Adrenal gland (tissue), 12 donors: ENCODE data around the gene ITPR1. TPM values are rescaled to one million over a fixed set of nuclear protein-coding genes. Genes with fewer than 3 reads are reported as not detected.

Experiments
- DNase-seq, 7 donors: peaks; one replicate each; pipeline ENCODE4 v3.0.0-alpha.2; 2019 to 2020
- H3K27ac ChIP-seq, 5 donors: fragments of 200-600 bp; sonication (generic) in 4 of 5; 1 replicate in 3 of 5; 2 replicates in 2 of 5; pipeline versions ENCODE4 v1.5.1 to v1.8.0; 2016 to 2020; ENCODE audit warnings: mild to moderate bottlenecking in 1 of 5
- H3K27me3 ChIP-seq: fragments of 200-600 bp; 2 replicates; pipeline ENCODE4 v1.8.0; 2021
- H3K36me3 ChIP-seq, 2 donors: fragments of 200-600 bp; replicated peaks in 1 of 2; 1 replicate in 1 of 2; 2 replicates in 1 of 2; pipeline versions ENCODE4 v1.5.1 to v1.8.0; 2018 to 2022
- H3K4me1 ChIP-seq, 2 donors: fragments of 200-600 bp; replicated peaks in 1 of 2; 1 replicate in 1 of 2; 2 replicates in 1 of 2; pipeline versions ENCODE4 v1.5.1 to v1.8.0; 2018 to 2021
- H3K4me3 ChIP-seq, 4 donors: fragments of 200-600 bp; sonication (generic) in 3 of 4; one replicate each; pipeline ENCODE4 v1.5.1; 2016 to 2018
- H3K9me3 ChIP-seq, 3 donors: fragments of 200-600 bp; sonication (generic) in 1 of 3; replicated peaks in 1 of 3; 1 replicate in 2 of 3; 2 replicates in 1 of 3; pipeline versions ENCODE4 v1.5.1 to v1.8.0; 2016 to 2021
- POLR2A ChIP-seq, 2 donors: fragments of 450-650 bp; IDR thresholded peaks; one replicate each; pipeline ENCODE4 v1.6.1; 2017; ENCODE audit warnings: antibody characterized with exemption in 2 of 2, mild to moderate bottlenecking in 2 of 2, moderate library complexity in 1 of 2
- WGBS, 4 donors: extraction: QIAGEN DNeasy Blood & Tissue Kit in 2 of 4; methylation state at CpG; one replicate each; pipeline versions ENCODE4 v1.1.5 to v1.1.7; 2013 to 2017; 5-methylcytosine and 5-hydroxymethylcytosine counted together
- intact Hi-C, 2 donors: fragments of 100-400 bp; cut with DNase I; formaldehyde crosslinking; loops; one replicate each; pipeline versions ENCODE4 v1.14.1 to v1.15.0; 2022 to 2023
- polyA plus RNA-seq, 3 donors: library from polyadenylated mRNA; stranded (reverse); fragments of 200-250 nt in 2 of 3; fragments of 350-450 nt in 1 of 3; fragmentation: Illumina TruSeq in 1 of 3; extraction: RNeasy Lipid Tissue Mini Kit (QIAGEN cat#74804) in 1 of 3; gene quantifications; one replicate each; pipeline ENCODE4 v1.2.3, GENCODE V29; 2013 to 2014
- total RNA-seq, 9 donors: library from RNA; depleted of rRNA in 4 of 9; stranded (reverse); fragments of >200 nt in 4 of 9; fragments of 120-200 nt in 1 of 9; fragmentation: NEBNext Ultra II Directional in 1 of 9; extraction: Animal tissue kit (Norgen Biotek cat#: 25700) in 1 of 9; gene quantifications; one replicate each; pipeline versions ENCODE4 v1.1.0 to v1.2.4, GENCODE V29; 2013 to 2023
- TF ChIP-seq, protein P1 (sequence below), 6 experiments: fragments of 450-650 bp in 4 of 6; fragments of 200-600 bp in 2 of 6; sonication (generic) in 1 of 6; IDR thresholded peaks; 1 replicate in 5 of 6; 2 replicates in 1 of 6; pipeline versions ENCODE4 v1.5.1 to v1.8.0; 2016 to 2021; ENCODE audit warnings: antibody characterized with exemption in 6 of 6, mild to moderate bottlenecking in 2 of 6, moderate library complexity in 1 of 6
- donor health status: healthy with polysubstance abuse.
- donor health status: Bipolar disorder and iron deficiency.
- donor health status: DM: yes; HTN: yes; CAD: no.
- donor health status: DM: no; HTN: no; CAD: no.
- donor health status: DM: no; HTN: no; CAD: no.
- donor health status: DM: yes; HTN: yes; CAD: no.

ITPR1 gene
- total and polyA plus RNA-seq, 12 donors: 21.6 to 198 (median 76.6) TPM

DNA sequence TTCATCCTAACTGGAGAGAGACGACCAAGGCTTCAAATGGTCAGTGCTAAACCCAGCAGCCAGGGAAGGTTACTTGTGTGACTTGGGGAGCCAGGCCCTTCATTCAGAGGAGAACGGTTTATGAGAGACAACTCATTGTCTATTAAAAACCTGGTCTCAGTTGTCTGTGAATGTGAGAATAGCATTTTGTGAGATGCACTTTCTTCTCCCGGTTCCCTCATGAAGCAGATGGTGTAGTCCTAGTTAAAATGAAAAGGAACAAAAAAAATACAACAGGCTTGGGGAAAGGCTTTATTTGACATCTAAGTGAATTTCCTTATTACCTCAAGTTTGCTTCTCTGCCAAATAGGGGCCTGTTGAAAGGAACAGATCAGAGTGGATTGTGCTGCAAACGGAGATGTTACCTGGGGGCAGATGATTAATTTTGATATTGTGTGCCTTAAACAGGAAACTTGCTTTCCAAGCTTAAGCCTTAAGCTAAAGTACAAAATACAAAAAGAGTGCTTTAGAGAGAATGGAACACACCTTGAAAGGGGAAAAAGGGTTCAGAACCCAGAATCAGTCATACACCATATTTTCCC is 283.3 kb downstream of the ITPR1 start:
- intact Hi-C loops: no loop called here
- Histone ChIP-seq H3K9me3 (no peaks in the 10 kb centered on the region), H3K36me3 (no peaks in the 10 kb centered on the region), H3K27ac (peak overlapping the region in 2 of 5 donors; percentile 33 to 43), H3K4me1 (peaks cover 12 to 26% of the 10 kb centered on the region in 2 donors), H3K4me3 (no peak overlapping the region), H3K27me3 (no peaks in the 10 kb centered on the region)
- 87 to 97% (median 93%) methylated on average over 4 of the region's 4 CpGs for WGBS, 4 donors
- TF ChIP-seq POLR2A (IDR thresholded peaks at IDR 0.05): no peak
- TF ChIP-seq, protein P1, sequence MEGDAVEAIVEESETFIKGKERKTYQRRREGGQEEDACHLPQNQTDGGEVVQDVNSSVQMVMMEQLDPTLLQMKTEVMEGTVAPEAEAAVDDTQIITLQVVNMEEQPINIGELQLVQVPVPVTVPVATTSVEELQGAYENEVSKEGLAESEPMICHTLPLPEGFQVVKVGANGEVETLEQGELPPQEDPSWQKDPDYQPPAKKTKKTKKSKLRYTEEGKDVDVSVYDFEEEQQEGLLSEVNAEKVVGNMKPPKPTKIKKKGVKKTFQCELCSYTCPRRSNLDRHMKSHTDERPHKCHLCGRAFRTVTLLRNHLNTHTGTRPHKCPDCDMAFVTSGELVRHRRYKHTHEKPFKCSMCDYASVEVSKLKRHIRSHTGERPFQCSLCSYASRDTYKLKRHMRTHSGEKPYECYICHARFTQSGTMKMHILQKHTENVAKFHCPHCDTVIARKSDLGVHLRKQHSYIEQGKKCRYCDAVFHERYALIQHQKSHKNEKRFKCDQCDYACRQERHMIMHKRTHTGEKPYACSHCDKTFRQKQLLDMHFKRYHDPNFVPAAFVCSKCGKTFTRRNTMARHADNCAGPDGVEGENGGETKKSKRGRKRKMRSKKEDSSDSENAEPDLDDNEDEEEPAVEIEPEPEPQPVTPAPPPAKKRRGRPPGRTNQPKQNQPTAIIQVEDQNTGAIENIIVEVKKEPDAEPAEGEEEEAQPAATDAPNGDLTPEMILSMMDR (IDR thresholded peaks at IDR 0.05): no peak
- no peak for DNase-seq

DNA sequence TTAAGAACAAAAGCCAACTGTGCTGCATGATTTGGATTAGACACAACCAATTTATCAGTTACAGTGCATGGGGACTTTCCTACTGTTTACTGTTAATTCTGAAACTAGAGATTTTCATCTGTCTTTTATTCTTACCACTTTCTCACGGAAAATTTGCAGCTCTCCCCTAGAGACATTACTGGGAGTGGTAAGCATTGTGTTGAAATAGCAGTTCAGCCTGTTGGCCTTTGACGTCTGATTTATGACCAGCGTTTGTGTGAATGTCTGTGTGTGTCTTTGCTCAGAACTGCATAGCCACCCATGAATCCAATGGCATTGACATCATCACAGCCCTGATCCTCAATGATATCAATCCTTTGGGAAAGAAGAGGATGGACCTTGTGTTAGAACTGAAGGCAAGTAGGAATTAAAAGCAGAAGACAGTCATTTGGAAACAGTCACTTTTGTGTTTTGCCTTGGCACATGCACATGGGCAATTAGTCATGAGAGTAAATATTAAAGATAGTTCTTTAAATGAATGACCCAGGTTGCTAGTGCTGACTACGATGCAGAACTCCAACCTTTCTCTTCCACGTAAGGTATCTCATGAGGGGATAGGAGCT is 283.9 kb downstream of the ITPR1 start:
- Histone ChIP-seq H3K27me3 (no peaks in the 10 kb centered on the region), H3K4me1 (peaks cover 7 to 20% of the 10 kb centered on the region in 2 donors), H3K27ac (peak overlapping the region in 2 of 5 donors; percentile 33 to 43), H3K9me3 (no peaks in the 10 kb centered on the region), H3K4me3 (no peak overlapping the region), H3K36me3 (no peaks in the 10 kb centered on the region)
- peak in 4 of 7 donors; percentile 33 to 70 (median 58) for DNase-seq
- intact Hi-C loops: no loop called here
- TF ChIP-seq, protein P1 (IDR thresholded peaks at IDR 0.05): no peak
- no peak for TF ChIP-seq POLR2A (IDR thresholded peaks at IDR 0.05)
- WGBS, 4 donors: 42 to 57% (median 48%) methylated on average over 5 of the region's 5 CpGs

DNA sequence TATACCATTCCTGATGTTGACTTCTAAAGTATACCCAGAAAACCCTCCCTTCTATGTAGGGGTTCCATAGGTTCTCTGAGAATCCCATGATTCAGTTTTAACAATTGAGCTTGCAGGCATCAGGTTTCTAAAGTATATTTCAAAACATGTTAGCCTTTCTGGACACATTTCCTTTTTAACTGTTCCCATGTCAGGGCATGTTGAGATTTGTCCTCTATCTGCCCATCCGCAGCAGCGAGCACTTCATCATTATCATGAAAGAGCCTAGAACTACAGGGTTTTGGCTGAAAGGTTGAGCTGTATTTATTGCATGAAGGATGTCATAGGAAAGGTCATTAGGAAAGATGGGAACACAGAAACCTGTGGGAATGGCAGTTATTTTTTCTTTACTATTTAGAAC is 285.0 kb downstream of the ITPR1 start:
- Histone ChIP-seq H3K4me1 (peaks cover 0 to 11% of the 10 kb centered on the region in 2 donors), H3K27ac (no peak overlapping the region), H3K9me3 (no peaks in the 10 kb centered on the region), H3K27me3 (no peaks in the 10 kb centered on the region), H3K36me3 (peaks cover 0 to 5% of the 10 kb centered on the region in 2 donors), H3K4me3 (no peak overlapping the region)
- TF ChIP-seq POLR2A (IDR thresholded peaks at IDR 0.05): no peak
- TF ChIP-seq, protein P1 (IDR thresholded peaks at IDR 0.05): no peak
- DNase-seq: no peak
- WGBS, 4 donors: 95 to 100% (median 97%) methylated on average over 2 of the region's 2 CpGs
- intact Hi-C loops: no loop called here

DNA sequence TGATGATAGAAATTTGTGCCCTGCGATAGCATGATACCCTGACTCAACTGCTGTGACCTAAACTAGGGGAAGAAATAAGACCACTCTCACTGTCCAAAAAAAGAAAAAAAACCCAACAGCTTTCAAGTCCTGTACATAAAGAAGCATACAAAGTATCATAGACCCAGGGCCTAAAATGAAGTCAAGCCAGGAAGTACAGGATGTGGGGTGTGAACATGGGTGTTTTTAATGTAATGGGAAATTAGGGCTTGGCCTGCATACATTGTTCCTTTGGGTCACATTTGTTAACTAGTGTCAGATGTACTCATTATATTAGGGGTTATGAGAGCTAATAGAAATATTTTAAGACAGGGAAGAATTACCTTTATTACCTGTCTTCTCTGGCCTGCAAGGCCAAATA is 285.6 kb downstream of the ITPR1 start:
- peaks cover 0 to 10% of the 10 kb centered on the region in 2 donors for H3K36me3 ChIP-seq
- intact Hi-C loops: no loop called here
- 95 to 100% (median 98%) methylated on average over 1 of the region's 1 CpG for WGBS, 4 donors

More for the DNA sequence above, 285.6 kb downstream of the ITPR1 start:
- no peak overlapping the region for H3K4me3 ChIP-seq
- TF ChIP-seq, protein P1 (IDR thresholded peaks at IDR 0.05): no peak
- TF ChIP-seq POLR2A (IDR thresholded peaks at IDR 0.05): no peak
- no peaks in the 10 kb centered on the region for H3K27me3 ChIP-seq
- no peak overlapping the region for H3K27ac ChIP-seq
- DNase-seq: no peak
- H3K9me3 ChIP-seq: no peaks in the 10 kb centered on the region
- peaks cover 0 to 11% of the 10 kb centered on the region in 2 donors for H3K4me1 ChIP-seq
